GM18873 (cell line): Measurements from ENCODE around the gene TUT1.
"Not testable (repeated sequence)": the region's sequence is repeated elsewhere in the genome, so short reads cannot be mapped to it uniquely, and the experiment has no call there.

Experiments
- ATAC-seq: cut with Tn5 transposase; IDR thresholded peaks from one replicate; pipeline ENCODE4 v1.9.1; 2021; ENCODE audit warnings: mild to moderate bottlenecking, moderate library complexity, moderate number of reproducible peaks; ENCODE audit not compliant: unreplicated experiment, low FRiP score

TUT1 gene

DNA sequence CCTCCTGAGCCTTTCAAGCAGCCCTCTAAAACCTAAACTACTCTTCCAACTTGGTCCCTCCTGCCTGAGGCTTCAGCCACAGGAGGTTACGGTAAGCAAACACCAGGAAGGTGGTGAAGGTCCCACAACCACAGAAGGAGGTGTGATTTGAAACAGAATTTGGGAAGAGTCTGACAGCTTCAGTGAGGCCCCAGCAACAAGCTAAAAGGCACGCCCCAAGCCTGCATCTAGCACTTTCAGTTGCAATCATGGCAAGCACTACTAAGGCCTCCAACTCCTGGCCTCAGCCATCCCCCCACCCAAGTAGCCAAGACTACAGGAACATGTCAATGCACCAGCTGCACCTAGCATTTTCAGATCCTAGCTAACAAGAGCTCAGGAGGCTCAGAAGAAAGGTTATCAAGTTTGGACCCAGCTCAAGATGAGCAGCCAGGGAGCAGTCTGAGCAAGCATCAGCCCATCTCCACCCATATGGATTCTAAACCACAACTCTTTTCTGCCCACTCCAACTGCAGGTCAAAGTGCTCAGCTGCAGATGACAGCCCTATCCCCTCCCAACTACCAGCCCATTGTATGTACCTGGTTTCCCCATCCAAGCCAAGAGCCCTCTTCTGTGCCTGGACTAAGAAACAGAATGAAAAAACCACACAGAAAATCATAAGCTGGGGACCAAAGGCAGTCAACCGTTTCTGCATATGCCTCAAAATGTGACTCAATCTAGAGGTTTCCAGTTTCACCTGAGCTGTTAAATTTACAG lies 34.3 kb downstream of the TUT1 start:
- ATAC-seq: no peak

GRCh38 chr11:62556108-62556874 lies 35.0 kb downstream of the TUT1 start:
- ATAC-seq: no peak

- no peak for ATAC-seq
Observed at GRCh38 chr11:62555464-62556107, 35.7 kb downstream of the TUT1 start.

GRCh38 chr11:62554387-62555167 lies 36.7 kb downstream of the TUT1 start:
- no peak for ATAC-seq

DNA sequence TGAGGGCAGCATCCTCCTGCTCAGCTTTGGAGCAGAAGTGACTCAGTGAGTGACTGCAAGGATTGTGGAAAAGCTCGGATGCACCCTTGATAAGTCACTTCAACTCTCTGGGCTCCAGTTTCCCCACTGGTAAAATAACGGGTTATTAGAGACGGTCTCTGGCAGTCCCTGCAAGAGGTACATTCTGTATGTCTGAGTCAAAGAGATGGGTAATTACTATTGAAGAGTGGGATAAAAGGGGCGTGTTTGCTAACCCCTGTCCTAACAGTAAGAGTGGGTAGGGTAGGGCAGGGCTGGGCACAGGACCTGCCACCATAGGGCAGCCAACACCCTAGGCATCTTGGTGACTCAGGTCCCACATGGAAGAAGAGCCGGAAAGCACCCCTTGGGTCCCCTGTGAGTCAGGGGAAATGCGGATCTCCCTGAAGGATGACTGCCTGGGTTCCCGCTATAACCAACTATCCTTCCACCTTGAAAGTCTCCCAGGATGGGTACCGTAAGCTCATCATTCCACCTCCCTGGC lies 37.4 kb downstream of the TUT1 start:
- ATAC-seq: no peak

DNA sequence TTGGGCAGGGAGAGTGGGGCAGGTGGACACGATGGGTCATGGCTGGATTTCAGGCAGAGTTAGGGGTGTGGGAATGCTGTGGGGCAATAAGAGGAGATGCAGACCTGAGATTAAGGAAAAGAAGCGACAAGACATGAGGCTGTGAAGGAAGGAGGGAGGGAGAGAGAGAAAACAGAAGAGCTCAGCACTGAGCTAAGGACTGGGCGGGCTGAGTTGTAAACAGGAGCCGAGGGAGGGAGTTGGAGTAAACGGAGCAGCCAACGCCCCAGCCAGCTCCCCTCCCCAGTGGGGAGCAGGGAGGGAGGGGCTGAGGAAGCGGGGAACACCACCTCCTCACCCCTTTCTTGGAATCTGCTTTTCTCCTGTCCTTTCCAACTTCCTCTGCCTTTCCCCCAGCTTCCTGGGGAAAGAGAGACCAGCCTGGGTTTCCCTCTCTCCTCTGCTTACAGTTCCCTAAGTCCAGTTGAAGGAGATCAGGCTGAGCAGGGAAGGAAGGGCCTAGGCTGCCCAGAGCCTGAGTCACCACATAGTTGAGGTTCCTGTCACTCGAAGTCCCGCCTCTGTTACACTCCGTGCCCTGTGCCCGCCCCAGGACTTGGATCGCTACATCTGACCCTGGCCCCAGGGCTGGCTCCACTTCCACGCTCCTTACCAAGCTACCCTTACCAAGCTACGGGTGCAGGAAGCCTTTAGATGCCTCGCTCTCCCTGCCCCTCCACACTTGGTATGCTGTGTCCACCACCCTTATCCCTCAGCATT lies 38.1 kb downstream of the TUT1 start:
- ATAC-seq: no peak

DNA sequence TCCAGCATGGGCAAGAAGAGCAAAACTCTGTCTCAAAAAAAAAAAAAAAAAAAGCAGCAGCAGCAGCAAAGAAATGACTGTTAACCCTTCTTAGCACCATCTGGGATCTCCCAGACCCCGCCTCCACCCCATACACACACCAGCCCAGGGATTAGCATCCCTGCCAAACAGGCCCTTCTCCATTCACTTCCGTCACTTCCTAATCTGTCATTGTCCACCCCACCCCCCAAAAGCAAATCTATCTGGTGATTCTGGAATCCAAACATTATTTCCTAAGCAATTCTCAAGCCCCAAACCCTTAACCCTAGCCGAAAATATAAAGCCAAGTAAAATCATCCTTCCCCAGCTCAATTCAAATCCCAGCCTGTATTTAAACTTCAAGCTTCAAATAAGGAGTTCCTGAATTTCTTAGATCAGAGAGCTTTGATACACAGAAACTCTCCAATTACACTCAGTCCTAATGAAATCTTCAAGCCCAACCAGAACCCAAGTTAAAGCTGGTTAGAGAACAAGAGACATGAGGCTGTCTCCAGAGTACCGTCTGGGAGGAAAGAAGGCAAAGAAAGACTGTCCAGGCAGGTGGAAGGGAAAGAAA lies 38.7 kb downstream of the TUT1 start:
- ATAC-seq: no peak

- not testable (repeated sequence) for ATAC-seq
Observed at GRCh38 chr11:62550478-62550877, 40.8 kb downstream of the TUT1 start.

GRCh38 chr11:62548545-62549335 lies 42.6 kb downstream of the TUT1 start:
- ATAC-seq: no peak

- ATAC-seq: no peak
Observed at GRCh38 chr11:62547691-62548281, 43.5 kb downstream of the TUT1 start.

DNA sequence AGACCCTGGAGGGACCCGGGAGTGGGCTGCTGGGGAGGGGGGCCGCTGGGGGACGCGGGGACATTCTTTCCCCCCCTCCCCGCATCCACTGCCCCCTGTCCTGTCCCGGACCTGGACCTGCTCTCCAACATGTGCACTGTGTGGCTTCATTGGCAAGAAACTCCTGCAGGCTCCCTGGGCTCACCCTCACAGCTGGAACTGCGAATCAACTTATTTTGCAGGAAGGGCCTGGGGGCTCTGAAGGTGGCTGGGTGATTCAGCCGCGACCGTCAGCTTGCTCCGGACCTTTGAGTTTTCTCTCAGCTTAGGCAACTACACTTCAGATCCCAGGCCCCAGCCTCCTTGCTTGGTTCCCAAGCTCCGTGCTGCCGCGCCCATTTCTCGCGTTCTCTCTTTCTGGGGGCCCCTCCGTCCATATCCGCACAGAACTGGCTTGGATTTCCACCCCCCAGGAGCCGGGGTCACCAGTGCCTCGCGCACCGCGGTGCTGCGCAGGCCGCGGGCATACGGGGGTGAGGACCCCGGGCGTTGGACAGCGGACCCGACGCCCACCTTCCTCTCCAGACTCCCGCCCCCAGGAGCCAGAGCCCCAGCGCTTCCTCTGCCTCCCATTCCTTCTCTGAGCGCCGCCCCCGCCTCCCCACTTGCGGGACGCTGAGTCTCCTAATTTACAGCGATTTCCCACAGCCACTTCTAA lies 44.2 kb downstream of the TUT1 start:
- no peak for ATAC-seq

DNA sequence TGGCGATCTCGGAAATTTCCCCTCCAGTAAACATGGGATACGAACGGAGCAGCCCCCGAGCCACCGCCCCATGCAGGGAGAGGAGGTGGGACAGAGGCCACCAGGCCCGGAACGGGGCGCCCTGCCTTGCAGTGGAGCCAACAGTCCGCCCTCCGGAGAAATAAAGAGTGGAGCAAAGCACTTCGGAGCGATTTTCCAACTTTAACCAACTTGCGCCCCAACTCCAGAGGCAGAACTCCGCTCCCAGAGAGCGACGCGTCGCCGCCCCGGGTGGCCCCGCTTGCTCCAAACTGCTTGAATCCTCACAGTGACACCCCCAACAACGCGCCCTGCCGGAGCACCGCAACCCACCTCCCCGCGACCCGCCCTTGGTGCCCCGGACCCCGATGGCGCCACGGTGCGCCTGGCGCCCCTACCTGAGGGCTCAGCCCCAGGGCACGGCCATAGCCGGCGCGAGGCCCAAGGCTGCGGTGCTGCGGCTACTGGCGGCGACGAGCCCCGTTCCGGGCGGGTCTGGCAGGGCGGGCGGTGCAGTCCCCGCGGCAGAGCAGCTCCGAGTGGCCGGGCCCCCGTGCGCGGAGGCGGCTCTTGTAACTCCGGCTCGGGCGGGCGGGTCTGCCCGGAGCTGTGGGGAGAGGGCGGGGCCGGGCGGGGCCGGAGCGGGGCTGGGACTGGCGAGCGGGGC lies 44.9 kb downstream of the TUT1 start, which contains the start of gene AHNAK:
AHNAK (minus strand) TSS at position 563 of the 685 bp plus-strand sequence. CDS start 10,708 bp downstream, outside the sequence.
- no peak for ATAC-seq

DNA sequence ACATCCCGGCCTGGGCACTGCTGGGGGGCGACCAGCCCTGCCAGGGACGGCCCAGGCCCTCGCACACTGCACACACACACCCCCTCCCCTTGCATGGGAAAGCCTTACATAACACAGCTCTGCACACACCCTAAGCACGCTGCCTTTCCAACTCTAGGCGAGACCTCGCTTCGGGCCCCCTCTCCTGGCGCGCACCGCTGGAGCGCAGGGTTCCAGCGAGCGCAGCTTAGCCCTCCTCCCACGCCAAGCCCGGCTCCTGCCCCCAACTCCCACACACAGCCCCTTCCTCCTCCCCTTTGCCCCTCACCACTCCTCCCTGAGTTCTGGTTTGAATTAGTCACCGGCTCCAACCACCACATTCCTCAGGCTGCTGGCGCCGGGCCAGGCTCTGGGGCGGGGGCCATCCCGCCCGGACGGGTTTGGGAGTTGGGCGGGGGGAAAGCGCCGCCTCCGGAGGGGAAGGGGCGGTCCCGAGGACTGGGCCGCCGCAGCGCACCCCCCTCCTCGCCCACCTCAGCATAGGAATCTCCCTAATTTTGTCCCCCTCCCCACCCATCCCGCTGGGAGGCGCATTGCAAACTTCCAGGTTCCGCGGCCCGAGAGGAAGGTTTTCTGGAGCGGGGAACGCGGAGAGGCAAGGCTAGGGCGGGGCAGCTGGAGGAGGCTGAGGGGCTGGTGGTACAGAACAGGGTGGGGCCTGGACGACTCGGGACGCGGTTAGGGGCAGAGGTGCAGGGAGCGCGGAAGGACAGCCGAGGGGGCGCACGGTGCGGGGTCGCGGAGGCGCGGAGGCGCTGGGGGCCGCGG lies 45.7 kb downstream of the TUT1 start:
- ATAC-seq: no peak

DNA sequence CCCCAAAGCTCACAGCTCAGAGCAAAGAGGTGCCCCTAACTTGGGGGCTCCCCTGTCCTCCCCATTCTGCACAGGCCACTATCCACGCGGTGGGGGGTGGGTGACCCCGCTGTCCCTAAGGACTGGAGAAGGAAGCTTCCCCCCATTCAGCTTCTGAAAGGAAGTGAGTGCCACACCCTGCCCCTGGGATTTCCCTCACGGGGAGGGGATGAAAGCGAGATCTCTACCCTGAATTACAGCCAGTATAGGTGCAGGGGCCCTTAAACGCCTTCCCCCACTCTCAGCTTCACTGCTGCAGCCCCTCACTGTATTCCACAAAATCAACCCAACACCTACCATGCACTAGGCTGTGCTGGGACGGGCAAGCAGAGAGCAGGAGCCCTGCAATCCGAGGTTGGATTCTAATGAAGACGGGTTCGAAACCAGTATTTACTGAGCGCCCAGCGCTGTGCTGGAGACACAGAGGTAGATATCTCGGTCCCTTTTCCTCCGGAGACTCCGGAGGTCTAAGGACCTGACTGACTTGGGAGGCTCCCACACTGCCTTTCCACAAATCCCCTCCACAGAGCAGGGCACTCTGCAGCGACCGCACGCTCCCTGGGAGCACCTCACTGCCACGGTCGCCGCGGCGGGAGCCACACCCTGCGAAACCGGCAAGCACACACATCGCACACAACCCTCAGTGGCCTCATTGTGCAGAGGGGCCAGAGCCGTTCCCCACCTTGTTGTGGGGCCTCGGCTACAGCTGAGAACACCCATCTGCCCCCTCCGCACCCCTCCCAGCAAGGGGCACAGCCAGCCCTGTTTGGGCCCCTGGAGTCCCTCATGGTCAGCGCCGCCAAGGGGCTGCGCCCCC lies 46.5 kb downstream of the TUT1 start:
- ATAC-seq: no peak
